ENCODE measurements around the gene PAPSS2. TPM values are rescaled to one million over a fixed set of nuclear protein-coding genes. Genes with fewer than 3 reads are reported as not detected.
"Not testable (repeated sequence)": the region's sequence is repeated elsewhere in the genome, so short reads cannot be mapped to it uniquely, and the experiment has no call there.

The PAPSS2 gene
- total and polyA plus RNA-seq, 2 donors from 2014 or later, result 23.5 to 84.2 TPM

GRCh38 chr10:87734987-87735827, 75.5 kb downstream of the PAPSS2 start:
- Histone ChIP-seq H3K36me3 (ENCODE audit: control insufficient read depth in 2 of 3, insufficient read depth in 3 of 3, low read length in 3 of 3) (no peaks in the 10 kb centered on the region), H3K9ac (ENCODE audit: low read length in 3 of 3) (no peak overlapping the region), H3K4me1 (ENCODE audit: control insufficient read depth in 2 of 3, insufficient read depth in 2 of 3, low read depth in 1 of 3, low read length in 3 of 3) (no peaks in the 10 kb centered on the region), H3K4me3 (ENCODE audit: low read length in 3 of 3) (no peak overlapping the region), H3K9me3 (ENCODE audit: control insufficient read depth in 2 of 3, insufficient read depth in 1 of 3, low read length in 3 of 3) (no peaks in the 10 kb centered on the region), H3K27me3 (ENCODE audit: control insufficient read depth, insufficient read depth, low read length) (no peaks in the 10 kb centered on the region), H3K27ac (ENCODE audit: low read depth in 2 of 2, low read length in 2 of 2) (no peak overlapping the region)
- intact Hi-C loops (cut with DNase I), result no loop called here
- DNase-seq, result peak in 3 of 5 donors; percentile 32 to 67 (median 59)
- TF ChIP-seq, protein P1, sequence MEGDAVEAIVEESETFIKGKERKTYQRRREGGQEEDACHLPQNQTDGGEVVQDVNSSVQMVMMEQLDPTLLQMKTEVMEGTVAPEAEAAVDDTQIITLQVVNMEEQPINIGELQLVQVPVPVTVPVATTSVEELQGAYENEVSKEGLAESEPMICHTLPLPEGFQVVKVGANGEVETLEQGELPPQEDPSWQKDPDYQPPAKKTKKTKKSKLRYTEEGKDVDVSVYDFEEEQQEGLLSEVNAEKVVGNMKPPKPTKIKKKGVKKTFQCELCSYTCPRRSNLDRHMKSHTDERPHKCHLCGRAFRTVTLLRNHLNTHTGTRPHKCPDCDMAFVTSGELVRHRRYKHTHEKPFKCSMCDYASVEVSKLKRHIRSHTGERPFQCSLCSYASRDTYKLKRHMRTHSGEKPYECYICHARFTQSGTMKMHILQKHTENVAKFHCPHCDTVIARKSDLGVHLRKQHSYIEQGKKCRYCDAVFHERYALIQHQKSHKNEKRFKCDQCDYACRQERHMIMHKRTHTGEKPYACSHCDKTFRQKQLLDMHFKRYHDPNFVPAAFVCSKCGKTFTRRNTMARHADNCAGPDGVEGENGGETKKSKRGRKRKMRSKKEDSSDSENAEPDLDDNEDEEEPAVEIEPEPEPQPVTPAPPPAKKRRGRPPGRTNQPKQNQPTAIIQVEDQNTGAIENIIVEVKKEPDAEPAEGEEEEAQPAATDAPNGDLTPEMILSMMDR (IDR thresholded peaks at IDR 0.05; ENCODE audit: borderline replicate concordance, extremely low read depth, insufficient read depth), result peak; percentile 84
- FAIRE-seq, result no peak

DNA sequence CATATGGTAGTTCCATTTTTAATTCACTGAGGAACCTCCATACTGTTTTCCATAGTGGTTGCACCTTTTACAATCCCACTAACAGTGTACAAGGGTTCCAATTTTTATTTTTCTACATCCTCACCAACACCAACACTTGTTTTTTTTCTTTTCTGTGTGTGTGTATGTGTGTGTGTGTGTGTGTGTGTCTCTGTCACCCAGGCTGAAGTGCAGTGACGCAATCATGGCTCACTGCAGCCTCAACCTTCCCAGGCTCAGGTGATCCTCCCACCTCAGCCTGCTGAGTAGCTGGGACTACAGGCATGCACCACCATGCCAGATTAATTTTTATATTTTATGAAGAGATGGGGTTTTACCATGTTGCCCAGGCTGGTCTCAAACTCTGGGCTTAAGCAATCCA, 78.6 kb downstream of the PAPSS2 start:
- H3K4me1 ChIP-seq (ENCODE audit: control insufficient read depth in 2 of 3, insufficient read depth in 2 of 3, low read depth in 1 of 3, low read length in 3 of 3); H3K9ac ChIP-seq (ENCODE audit: low read length in 3 of 3); H3K36me3 ChIP-seq (ENCODE audit: control insufficient read depth in 2 of 3, insufficient read depth in 3 of 3, low read length in 3 of 3); H3K4me3 ChIP-seq (ENCODE audit: low read length in 3 of 3); H3K27me3 ChIP-seq (ENCODE audit: control insufficient read depth, insufficient read depth, low read length); FAIRE-seq; H3K27ac ChIP-seq (ENCODE audit: low read depth in 2 of 2, low read length in 2 of 2); DNase-seq; H3K9me3 ChIP-seq (ENCODE audit: control insufficient read depth in 2 of 3, insufficient read depth in 1 of 3, low read length in 3 of 3); intact Hi-C loops (cut with DNase I): not testable (repeated sequence)

- FAIRE-seq, result no peak
Observed at GRCh38 chr10:87739703-87740102, 80.0 kb downstream of the PAPSS2 start.

GRCh38 chr10:87740254-87740655, 80.6 kb downstream of the PAPSS2 start:
- H3K9me3 ChIP-seq (ENCODE audit: control insufficient read depth in 2 of 3, insufficient read depth in 1 of 3, low read length in 3 of 3), result no peaks in the 10 kb centered on the region
- no peak overlapping the region for H3K4me3 ChIP-seq (ENCODE audit: low read length in 3 of 3)
- no peak overlapping the region for H3K9ac ChIP-seq (ENCODE audit: low read length in 3 of 3)
- no peak overlapping the region for H3K27ac ChIP-seq (ENCODE audit: low read depth in 2 of 2, low read length in 2 of 2)
- no peak for DNase-seq
- no peaks in the 10 kb centered on the region for H3K27me3 ChIP-seq (ENCODE audit: control insufficient read depth, insufficient read depth, low read length)
- H3K36me3 ChIP-seq (ENCODE audit: control insufficient read depth in 2 of 3, insufficient read depth in 3 of 3, low read length in 3 of 3), result no peaks in the 10 kb centered on the region
- no peaks in the 10 kb centered on the region for H3K4me1 ChIP-seq (ENCODE audit: control insufficient read depth in 2 of 3, insufficient read depth in 2 of 3, low read depth in 1 of 3, low read length in 3 of 3)
- peak; percentile 13 for FAIRE-seq
- TF ChIP-seq, protein P1 (IDR thresholded peaks at IDR 0.05; ENCODE audit: borderline replicate concordance, extremely low read depth, insufficient read depth), result no peak
- intact Hi-C loops (cut with DNase I), result no loop called here

More at GRCh38 chr10:87739703-87740102, 80.0 kb downstream of the PAPSS2 start:
- no peak for DNase-seq
- Histone ChIP-seq H3K9ac (ENCODE audit: low read length in 3 of 3) (no peak overlapping the region), H3K4me1 (ENCODE audit: control insufficient read depth in 2 of 3, insufficient read depth in 2 of 3, low read depth in 1 of 3, low read length in 3 of 3) (no peaks in the 10 kb centered on the region), H3K27ac (ENCODE audit: low read depth in 2 of 2, low read length in 2 of 2) (no peak overlapping the region), H3K4me3 (ENCODE audit: low read length in 3 of 3) (no peak overlapping the region), H3K9me3 (ENCODE audit: control insufficient read depth in 2 of 3, insufficient read depth in 1 of 3, low read length in 3 of 3) (no peaks in the 10 kb centered on the region), H3K36me3 (ENCODE audit: control insufficient read depth in 2 of 3, insufficient read depth in 3 of 3, low read length in 3 of 3) (no peaks in the 10 kb centered on the region), H3K27me3 (ENCODE audit: control insufficient read depth, insufficient read depth, low read length) (no peaks in the 10 kb centered on the region)
- TF ChIP-seq, protein P1 (IDR thresholded peaks at IDR 0.05; ENCODE audit: borderline replicate concordance, extremely low read depth, insufficient read depth), result no peak
- intact Hi-C loops (cut with DNase I), result no loop called here

DNA sequence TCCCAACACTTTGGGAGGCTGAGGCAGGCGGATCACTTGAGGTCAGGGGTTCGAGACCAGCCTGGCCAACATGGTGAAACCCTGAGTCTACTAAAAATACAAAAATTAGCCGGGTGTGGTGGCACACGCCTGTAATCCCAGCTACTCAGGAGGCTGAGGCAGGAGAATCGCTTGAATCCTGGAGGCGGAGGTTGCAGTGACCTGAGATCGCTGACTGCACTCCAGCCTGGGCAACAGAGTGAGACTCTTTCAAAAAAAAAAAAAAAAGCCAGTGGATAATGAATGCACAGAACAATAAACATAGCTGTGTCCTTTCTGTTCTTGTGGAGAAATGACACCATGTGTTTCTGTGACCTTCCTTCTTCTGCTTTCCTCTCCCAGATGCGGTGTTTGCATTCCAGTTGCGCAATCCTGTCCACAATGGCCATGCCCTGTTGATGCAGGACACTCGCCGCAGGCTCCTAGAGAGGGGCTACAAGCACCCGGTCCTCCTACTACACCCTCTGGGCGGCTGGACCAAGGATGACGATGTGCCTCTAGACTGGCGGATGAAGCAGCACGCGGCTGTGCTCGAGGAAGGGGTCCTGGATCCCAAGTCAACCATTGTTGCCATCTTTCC, 83.4 kb downstream of the PAPSS2 start:
- not testable (repeated sequence) for H3K36me3 ChIP-seq (ENCODE audit: control insufficient read depth in 2 of 3, insufficient read depth in 3 of 3, low read length in 3 of 3)

More for the DNA sequence above, 83.4 kb downstream of the PAPSS2 start:
- H3K27ac ChIP-seq (ENCODE audit: low read depth in 2 of 2, low read length in 2 of 2); H3K9ac ChIP-seq (ENCODE audit: low read length in 3 of 3); H3K9me3 ChIP-seq (ENCODE audit: control insufficient read depth in 2 of 3, insufficient read depth in 1 of 3, low read length in 3 of 3); intact Hi-C loops (cut with DNase I); H3K4me3 ChIP-seq (ENCODE audit: low read length in 3 of 3); FAIRE-seq; H3K27me3 ChIP-seq (ENCODE audit: control insufficient read depth, insufficient read depth, low read length); H3K4me1 ChIP-seq (ENCODE audit: control insufficient read depth in 2 of 3, insufficient read depth in 2 of 3, low read depth in 1 of 3, low read length in 3 of 3): not testable (repeated sequence)
- DNase-seq, result peak in 1 of 5 donors; percentile 57
